ENCODE measurements around the gene ARL5A.

The ARL5A gene

GRCh38 chr2:151776367-151776766 lies 51.9 kb downstream of the ARL5A start:
- TF ChIP-seq, protein P1, sequence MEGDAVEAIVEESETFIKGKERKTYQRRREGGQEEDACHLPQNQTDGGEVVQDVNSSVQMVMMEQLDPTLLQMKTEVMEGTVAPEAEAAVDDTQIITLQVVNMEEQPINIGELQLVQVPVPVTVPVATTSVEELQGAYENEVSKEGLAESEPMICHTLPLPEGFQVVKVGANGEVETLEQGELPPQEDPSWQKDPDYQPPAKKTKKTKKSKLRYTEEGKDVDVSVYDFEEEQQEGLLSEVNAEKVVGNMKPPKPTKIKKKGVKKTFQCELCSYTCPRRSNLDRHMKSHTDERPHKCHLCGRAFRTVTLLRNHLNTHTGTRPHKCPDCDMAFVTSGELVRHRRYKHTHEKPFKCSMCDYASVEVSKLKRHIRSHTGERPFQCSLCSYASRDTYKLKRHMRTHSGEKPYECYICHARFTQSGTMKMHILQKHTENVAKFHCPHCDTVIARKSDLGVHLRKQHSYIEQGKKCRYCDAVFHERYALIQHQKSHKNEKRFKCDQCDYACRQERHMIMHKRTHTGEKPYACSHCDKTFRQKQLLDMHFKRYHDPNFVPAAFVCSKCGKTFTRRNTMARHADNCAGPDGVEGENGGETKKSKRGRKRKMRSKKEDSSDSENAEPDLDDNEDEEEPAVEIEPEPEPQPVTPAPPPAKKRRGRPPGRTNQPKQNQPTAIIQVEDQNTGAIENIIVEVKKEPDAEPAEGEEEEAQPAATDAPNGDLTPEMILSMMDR (IDR thresholded peaks at IDR 0.05; ENCODE audit: extremely low read depth, missing control alignments): no peak
- no peak for DNase-seq (ENCODE audit: low spot score)

DNA sequence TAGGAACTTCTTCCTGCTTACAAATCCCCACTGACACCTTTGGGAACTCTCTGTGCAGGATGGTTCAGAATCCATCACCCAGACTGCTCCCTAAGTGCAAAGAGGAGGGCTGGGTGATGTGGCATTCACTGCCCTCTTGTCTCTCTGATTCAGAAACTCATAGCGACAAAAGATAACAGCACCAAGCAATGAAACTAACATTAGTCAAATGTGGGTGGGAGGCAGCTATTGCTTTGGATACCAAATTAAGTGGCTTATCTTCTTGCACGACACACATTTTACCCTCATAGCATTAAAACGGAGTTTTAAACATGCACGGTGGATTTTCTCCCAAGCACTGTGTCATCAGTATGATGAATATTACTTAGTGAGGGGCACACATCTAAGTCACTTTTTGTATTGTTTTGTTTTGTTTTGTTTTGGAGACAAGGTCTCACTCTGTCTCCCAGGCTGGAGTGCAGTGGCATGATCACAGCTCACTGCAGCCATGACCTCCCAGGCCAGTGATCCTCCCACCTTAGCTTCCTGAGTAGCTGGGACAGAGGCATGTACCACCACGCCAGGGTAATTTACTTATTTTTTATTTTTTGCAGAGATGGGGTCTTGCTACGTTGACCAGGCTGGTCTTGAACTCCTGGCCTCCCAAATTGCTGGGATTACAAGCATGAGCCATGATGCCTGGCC lies 53.0 kb downstream of the ARL5A start:
- peak; percentile 34 for DNase-seq (ENCODE audit: low spot score)
- TF ChIP-seq, protein P1 (IDR thresholded peaks at IDR 0.05; ENCODE audit: extremely low read depth, missing control alignments): no peak

DNA sequence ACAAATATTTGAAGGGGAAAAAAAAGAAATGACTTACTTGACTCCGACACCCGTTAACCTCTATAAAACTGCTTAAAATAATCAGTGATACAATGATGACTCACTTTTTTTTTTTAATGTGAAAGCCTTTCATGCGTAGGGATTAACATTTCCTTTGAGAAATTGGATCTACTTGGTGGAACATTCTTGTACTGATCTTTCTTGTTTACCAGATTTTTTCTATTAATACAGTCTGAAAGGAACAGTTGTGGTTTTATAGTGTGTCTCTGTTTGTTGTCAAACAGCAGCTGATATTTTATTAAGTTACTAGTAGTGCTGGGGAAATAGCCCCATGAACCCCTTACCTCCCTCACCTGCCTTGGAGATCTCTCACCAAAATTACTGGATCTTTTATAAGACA lies 53.7 kb downstream of the ARL5A start:
- no peak for DNase-seq (ENCODE audit: low spot score)
- TF ChIP-seq, protein P1 (IDR thresholded peaks at IDR 0.05; ENCODE audit: extremely low read depth, missing control alignments): no peak

GRCh38 chr2:151771599-151772358 lies 56.4 kb downstream of the ARL5A start:
- TF ChIP-seq, protein P1 (IDR thresholded peaks at IDR 0.05; ENCODE audit: extremely low read depth, missing control alignments): no peak

DNA sequence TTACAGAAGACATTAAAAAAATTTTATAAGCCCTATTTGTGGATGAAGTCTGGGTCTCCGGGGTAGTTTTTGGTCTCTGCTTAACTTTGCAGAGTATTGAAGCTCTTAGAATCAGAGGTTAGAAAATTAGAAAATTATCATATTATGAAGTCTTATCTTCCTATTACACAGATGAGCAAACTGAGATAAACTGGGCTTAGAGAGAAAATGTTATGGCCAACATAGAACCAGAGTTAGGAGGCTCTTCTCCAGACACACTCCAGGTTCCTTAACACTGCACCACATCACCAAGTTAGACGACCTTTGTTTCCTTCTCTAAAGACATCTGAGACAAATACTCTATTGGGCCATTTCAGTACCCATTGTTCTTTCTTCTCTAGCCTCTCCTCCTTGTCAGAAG lies 57.2 kb downstream of the ARL5A start:
- TF ChIP-seq, protein P1 (IDR thresholded peaks at IDR 0.05; ENCODE audit: extremely low read depth, missing control alignments): no peak
- no peak for DNase-seq (ENCODE audit: low spot score)

More at GRCh38 chr2:151771599-151772358, 56.4 kb downstream of the ARL5A start:
- DNase-seq (ENCODE audit: low spot score): peak; percentile 84

- TF ChIP-seq, protein P1 (IDR thresholded peaks at IDR 0.05; ENCODE audit: extremely low read depth, missing control alignments): no peak
- DNase-seq (ENCODE audit: low spot score): no peak
Measured at GRCh38 chr2:151769606-151770005, 58.6 kb downstream of the ARL5A start.

DNA sequence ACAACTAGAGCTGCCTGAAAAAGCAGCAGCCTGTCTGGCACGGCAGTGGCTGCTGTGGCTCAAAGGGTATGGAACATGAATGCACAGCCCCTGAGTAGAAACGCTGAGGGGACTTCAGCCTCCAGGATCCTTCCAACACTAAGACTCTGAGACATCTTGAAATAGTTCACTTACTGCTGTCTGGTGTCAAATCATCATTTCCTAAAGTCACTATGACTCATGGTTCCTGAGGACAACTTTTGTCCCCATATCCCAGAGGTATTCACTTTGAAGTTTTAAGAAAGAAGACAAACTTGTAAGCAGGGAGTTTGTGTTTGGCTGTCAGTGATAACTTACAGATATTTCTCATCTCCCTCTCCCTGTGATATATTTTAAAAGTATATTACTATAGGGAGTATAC lies 60.7 kb downstream of the ARL5A start:
- DNase-seq (ENCODE audit: low spot score): no peak
- TF ChIP-seq, protein P1 (IDR thresholded peaks at IDR 0.05; ENCODE audit: extremely low read depth, missing control alignments): no peak

Measured in GM20000 (cell line).